Breast epithelium (tissue), 4 donors: ENCODE measurements around the gene PBRM1. TPM values are rescaled to one million over a fixed set of nuclear protein-coding genes. Genes with fewer than 3 reads are reported as not detected.

Experiments used
- DNase-seq, 2 donors: peaks; one replicate each; pipeline ENCODE4 v3.0.0-alpha.2; 2019; ENCODE audit warnings: low spot score in 2 of 2
- H3K27ac ChIP-seq, 2 donors: fragments of 200-600 bp; sonication (generic) in 1 of 2; one replicate each; pipeline ENCODE4 v1.5.1; 2016 to 2019; ENCODE audit warnings: mild to moderate bottlenecking in 1 of 2
- H3K27me3 ChIP-seq, 2 donors: fragments of 200-600 bp; sonication (generic) in 1 of 2; one replicate each; pipeline versions ENCODE4 v1.5.1 to v1.6.0; 2017 to 2019; ENCODE audit warnings: control low read depth in 1 of 2, mild to moderate bottlenecking in 1 of 2
- H3K36me3 ChIP-seq: fragments of 200-600 bp; one replicate; pipeline ENCODE4 v1.5.1; 2019
- H3K4me1 ChIP-seq, 2 donors: fragments of 200-600 bp; sonication (generic); one replicate each; pipeline ENCODE4 v1.5.1; 2016 to 2019; ENCODE audit warnings: control low read depth in 1 of 2
- H3K4me3 ChIP-seq, 3 donors: fragments of 200-600 bp; sonication (generic); 1 replicate in 2 of 3; 2 replicates in 1 of 3; pipeline ENCODE4 v1.5.1; 2016 to 2019; ENCODE audit warnings: mild to moderate bottlenecking in 3 of 3, moderate library complexity in 2 of 3
- H3K9me3 ChIP-seq, 2 donors: fragments of 200-600 bp; sonication (generic) in 1 of 2; one replicate each; pipeline ENCODE4 v1.5.1; 2016 to 2019; ENCODE audit warnings: control low read depth in 1 of 2
- CTCF ChIP-seq, 3 donors: fragments of 450-650 bp; IDR thresholded peaks; one replicate each; pipeline ENCODE4 v1.5.1; 2016 to 2017; ENCODE audit warnings: antibody characterized with exemption in 3 of 3, mild to moderate bottlenecking in 3 of 3, moderate library complexity in 3 of 3
- POLR2A ChIP-seq: fragments of 450-650 bp; IDR thresholded peaks from one replicate; pipeline ENCODE4 v1.6.1; 2016; ENCODE audit warnings: antibody characterized with exemption, mild to moderate bottlenecking, moderate library complexity
- POLR2AphosphoS5 ChIP-seq, 3 donors: sonication (generic); formaldehyde crosslinking; IDR thresholded peaks; one replicate each; pipeline ENCODE4 v1.6.1; 2017; ENCODE audit warnings: antibody characterized with exemption in 3 of 3
- intact Hi-C: fragments of 100-400 bp; cut with DNase I; formaldehyde crosslinking; loops from one replicate; pipeline ENCODE4 v1.15.1; 2023; ENCODE audit warnings: low total_unique reads
- total RNA-seq, 3 donors: library from RNA; depleted of rRNA; stranded (reverse); fragments of >200 nt; gene quantifications; one replicate each; pipeline ENCODE4 v1.1.0, GENCODE V29; 2016

PBRM1 gene
- total RNA-seq, 3 donors from 2014 or later = 81.0 to 98.7 (median 98.6) TPM

- no peaks in the 10 kb centered on the region for H3K9me3 ChIP-seq
- intact Hi-C loops = no loop called here
- H3K4me3 ChIP-seq = no peak overlapping the region
- no peaks in the 10 kb centered on the region for H3K4me1 ChIP-seq
- H3K27ac ChIP-seq = no peak overlapping the region
- DNase-seq = no peak
- H3K27me3 ChIP-seq = no peaks in the 10 kb centered on the region
- TF ChIP-seq POLR2A = no peak
- TF ChIP-seq POLR2AphosphoS5 (IDR thresholded peaks at IDR 0.05) = no peak
- no peak for TF ChIP-seq CTCF (IDR thresholded peaks at IDR 0.05)
- no peaks in the 10 kb centered on the region for H3K36me3 ChIP-seq
These were observed 115.6 kb downstream of the PBRM1 start for GRCh38 chr3:52570076-52570475.

- Histone ChIP-seq H3K9me3 (no peaks in the 10 kb centered on the region), H3K27ac (no peak overlapping the region), H3K4me3 (no peak overlapping the region), H3K27me3 (no peaks in the 10 kb centered on the region), H3K36me3 (no peaks in the 10 kb centered on the region), H3K4me1 (no peaks in the 10 kb centered on the region)
- TF ChIP-seq POLR2A (no peak), CTCF (IDR thresholded peaks at IDR 0.05) (no peak), POLR2AphosphoS5 (IDR thresholded peaks at IDR 0.05) (no peak)
- DNase-seq = no peak
- intact Hi-C loops = no loop called here
These were observed 117.6 kb downstream of the PBRM1 start for GRCh38 chr3:52568069-52568468.

GRCh38 chr3:52563984-52564383 lies 121.7 kb downstream of the PBRM1 start:
- Histone ChIP-seq H3K4me3 (no peak overlapping the region), H3K27ac (no peak overlapping the region), H3K4me1 (no peaks in the 10 kb centered on the region), H3K9me3 (no peaks in the 10 kb centered on the region), H3K36me3 (no peaks in the 10 kb centered on the region), H3K27me3 (no peaks in the 10 kb centered on the region)
- DNase-seq = no peak
- TF ChIP-seq POLR2A = no peak
- no peak for TF ChIP-seq CTCF (IDR thresholded peaks at IDR 0.05)
- TF ChIP-seq POLR2AphosphoS5 (IDR thresholded peaks at IDR 0.05) = no peak
- intact Hi-C loops = no loop called here

DNA sequence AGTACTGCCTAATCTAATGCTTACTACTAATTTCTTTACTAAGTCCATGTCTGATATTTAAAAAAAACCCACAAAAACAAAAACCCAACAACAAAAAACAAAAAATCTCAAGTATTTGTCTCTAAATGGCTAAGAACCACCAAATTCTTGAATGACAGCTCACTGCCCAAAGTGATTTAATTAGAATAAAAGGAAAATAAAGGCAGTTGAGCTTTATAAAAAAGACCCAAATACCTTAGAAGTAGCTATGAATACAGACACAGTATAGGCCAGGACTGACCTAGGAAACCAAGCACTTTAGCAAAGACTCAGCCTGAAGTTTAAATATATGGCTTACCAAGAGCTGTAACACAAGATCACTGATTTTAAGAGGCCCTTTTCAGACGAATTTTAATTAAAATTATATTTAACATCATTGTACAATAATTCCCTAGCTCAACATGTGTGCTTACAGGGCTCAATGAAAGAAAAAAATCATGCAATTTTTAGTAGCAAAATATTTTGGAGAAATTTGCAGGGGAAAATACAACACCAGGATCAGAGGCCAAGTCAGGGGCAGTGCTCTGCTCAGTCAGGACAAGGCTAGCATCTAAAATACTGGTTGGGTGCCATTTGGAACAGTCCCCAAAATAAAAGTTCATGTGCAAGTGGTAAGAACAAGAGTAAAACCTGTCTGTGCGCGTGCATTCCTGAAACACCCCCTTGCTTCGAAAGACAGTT lies 124.5 kb downstream of the PBRM1 start:
- TF ChIP-seq CTCF (IDR thresholded peaks at IDR 0.05) = no peak
- no peak for TF ChIP-seq POLR2AphosphoS5 (IDR thresholded peaks at IDR 0.05)
- TF ChIP-seq POLR2A = no peak
- H3K36me3 ChIP-seq = no peaks in the 10 kb centered on the region
- intact Hi-C loops = no loop called here
- H3K4me3 ChIP-seq = no peak overlapping the region
- no peak for DNase-seq
- no peak overlapping the region for H3K27ac ChIP-seq
- no peaks in the 10 kb centered on the region for H3K4me1 ChIP-seq
- H3K9me3 ChIP-seq = no peaks in the 10 kb centered on the region
- H3K27me3 ChIP-seq = no peaks in the 10 kb centered on the region

GRCh38 chr3:52558436-52558835 lies 127.3 kb downstream of the PBRM1 start:
- TF ChIP-seq POLR2A (no peak), POLR2AphosphoS5 (IDR thresholded peaks at IDR 0.05) (no peak), CTCF (IDR thresholded peaks at IDR 0.05) (no peak)
- DNase-seq = no peak
- Histone ChIP-seq H3K27ac (no peak overlapping the region), H3K4me1 (no peaks in the 10 kb centered on the region), H3K9me3 (no peaks in the 10 kb centered on the region), H3K4me3 (no peak overlapping the region), H3K36me3 (no peaks in the 10 kb centered on the region), H3K27me3 (no peaks in the 10 kb centered on the region)
- intact Hi-C loops = no loop called here
